ENCODE measurements around the gene MARCHF3. TPM values are rescaled to one million over a fixed set of nuclear protein-coding genes. Genes with fewer than 3 reads are reported as not detected.

MARCHF3 gene
- polyA plus RNA-seq, 1 donor from 2014 or later, result 3.9 TPM

DNA sequence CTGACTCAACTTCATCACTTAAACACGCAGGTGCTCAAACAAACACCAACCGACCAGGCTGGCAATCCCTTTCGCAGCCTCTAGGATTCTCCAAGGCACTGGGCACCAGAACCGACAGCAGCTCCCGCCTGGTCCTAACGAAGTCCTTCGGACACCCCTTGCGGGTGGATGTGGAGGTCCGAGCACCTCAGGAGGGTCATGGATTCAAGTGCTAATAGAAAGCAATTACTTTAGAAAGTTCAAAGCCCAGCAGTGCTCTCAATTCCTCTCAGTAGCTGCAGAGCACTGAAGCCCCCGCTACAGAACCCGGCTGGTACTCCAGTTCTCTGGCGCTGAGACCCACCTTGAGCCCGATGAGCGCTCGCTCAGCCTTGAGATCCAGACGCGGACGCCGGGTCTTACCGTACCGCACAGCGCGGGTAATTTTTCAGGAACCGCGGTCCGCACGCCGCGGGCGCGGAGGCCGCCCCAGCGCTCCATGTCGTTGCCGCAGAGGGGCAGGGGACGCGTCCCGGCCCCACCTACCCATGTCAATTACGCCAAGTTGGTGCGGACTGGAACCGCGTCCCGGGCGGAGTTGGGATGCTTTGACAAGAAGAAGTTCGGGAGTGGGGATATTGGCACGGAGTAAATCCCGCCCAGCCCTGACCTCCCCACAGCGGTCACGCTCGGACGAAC, 638 bp downstream of the MARCHF3 start:
- H3K9me2 ChIP-seq (ENCODE audit: insufficient read depth, low read length), result no peaks in the 10 kb centered on the region
- peak overlapping the region; percentile 63 for H2AFZ ChIP-seq (ENCODE audit: low read depth, low read length)
- no peaks in the 10 kb centered on the region for H4K20me1 ChIP-seq (ENCODE audit: insufficient read depth)
- H3K36me3 ChIP-seq (ENCODE audit: insufficient read depth, low read length), result no peaks in the 10 kb centered on the region
- H3K4me2 ChIP-seq (ENCODE audit: low read length), result peak overlapping the region; percentile 60
- H3F3A ChIP-seq (ENCODE audit: insufficient read depth, low read length, poor library complexity, severe bottlenecking), result no peaks in the 10 kb centered on the region
- TF ChIP-seq MXI1 (conservative IDR thresholded peaks at IDR 0.05; ENCODE audit: poor library complexity, severe bottlenecking), result peak; percentile 22
- no peak for TF ChIP-seq SMC3 (conservative IDR thresholded peaks at IDR 0.05; ENCODE audit: poor library complexity)
- no peak for TF ChIP-seq RAD21 (conservative IDR thresholded peaks at IDR 0.05)
- TF ChIP-seq CTCF (IDR thresholded peaks at IDR 0.05; ENCODE audit: poor library complexity, severe bottlenecking), result peak; percentile 49
- TF ChIP-seq POLR2AphosphoS5 (IDR thresholded peaks at IDR 0.05), result no peak
- H3K4me3 ChIP-seq (ENCODE audit: low read length), result peak overlapping the region; percentile 89
- H3K27me3 ChIP-seq (ENCODE audit: insufficient read depth, low read depth, low read length), result peaks cover 37% of the 10 kb centered on the region
- no peaks in the 10 kb centered on the region for H3K79me2 ChIP-seq (replicated peaks; ENCODE audit: insufficient read depth, low read length)
- H3K27ac ChIP-seq (ENCODE audit: low read length), result no peak overlapping the region
- no peaks in the 10 kb centered on the region for H3K9me3 ChIP-seq (ENCODE audit: low read length)
- H3K9ac ChIP-seq (ENCODE audit: low read length), result peak overlapping the region; percentile 53

- Histone ChIP-seq H3K27ac (ENCODE audit: low read length) (no peak overlapping the region), H3F3A (ENCODE audit: insufficient read depth, low read length, poor library complexity, severe bottlenecking) (no peaks in the 10 kb centered on the region), H3K4me3 (ENCODE audit: low read length) (peak overlapping the region; percentile 89), H3K9me3 (ENCODE audit: low read length) (no peaks in the 10 kb centered on the region), H2AFZ (ENCODE audit: low read depth, low read length) (no peak overlapping the region), H3K27me3 (ENCODE audit: insufficient read depth, low read depth, low read length) (peaks cover 37% of the 10 kb centered on the region), H3K36me3 (ENCODE audit: insufficient read depth, low read length) (no peaks in the 10 kb centered on the region), H3K4me2 (ENCODE audit: low read length) (no peak overlapping the region), H4K20me1 (ENCODE audit: insufficient read depth) (no peaks in the 10 kb centered on the region), H3K9me2 (ENCODE audit: insufficient read depth, low read length) (no peaks in the 10 kb centered on the region), H3K79me2 (replicated peaks; ENCODE audit: insufficient read depth, low read length) (no peaks in the 10 kb centered on the region), H3K9ac (ENCODE audit: low read length) (no peak overlapping the region)
- TF ChIP-seq TAF1 (IDR thresholded peaks at IDR 0.05; ENCODE audit: low read depth) (no peak), CTCF (IDR thresholded peaks at IDR 0.05; ENCODE audit: poor library complexity, severe bottlenecking) (no peak), SMC3 (conservative IDR thresholded peaks at IDR 0.05; ENCODE audit: poor library complexity) (no peak), POLR2AphosphoS5 (IDR thresholded peaks at IDR 0.05) (no peak), EP300 (conservative IDR thresholded peaks at IDR 0.05; ENCODE audit: poor library complexity, severe bottlenecking) (no peak), RAD21 (conservative IDR thresholded peaks at IDR 0.05) (no peak), EZH2 (IDR thresholded peaks at IDR 0.05; ENCODE audit: borderline replicate concordance, insufficient read depth, low read length, poor library complexity, severe bottlenecking) (no peak), MXI1 (conservative IDR thresholded peaks at IDR 0.05; ENCODE audit: poor library complexity, severe bottlenecking) (no peak)
Measured at GRCh38 chr5:127028822-127029457, 1.4 kb downstream of the MARCHF3 start.

All from neural cell (in vitro differentiated cells).